Hematopoietic multipotent progenitor cell (in vitro differentiated cells): Measurements from ENCODE around the gene GNG4. TPM values are rescaled to one million over a fixed set of nuclear protein-coding genes. Genes with fewer than 3 reads are reported as not detected.
"Not testable (repeated sequence)": the region's sequence is repeated elsewhere in the genome, so short reads cannot be mapped to it uniquely, and the experiment has no call there.

Source experiments
- DNase-seq, 3 donors: peaks; one replicate each; pipeline ENCODE4 v3.0.0-alpha.2; 2011 to 2015; ENCODE audit warnings: low read depth in 2 of 3, low spot score in 2 of 3
- total RNA-seq: library from RNA; depleted of rRNA; stranded (reverse); fragments of >200 nt; gene quantifications from one replicate; pipeline ENCODE4 v1.2.3, GENCODE V29; 2012

GNG4 gene
- total RNA-seq, 1 donor = 1.9 TPM

- peak in 1 of 3 donors; percentile 12 for DNase-seq
Observed at GRCh38 chr1:235650341-235651169, 971 bp upstream of the GNG4 start.

GRCh38 chr1:235648954-235649367, 623 bp downstream of the GNG4 start:
- peak in 2 of 3 donors; percentile 71 to 74 for DNase-seq

GRCh38 chr1:235648407-235648907, 1.1 kb downstream of the GNG4 start:
- DNase-seq = no peak

GRCh38 chr1:235647537-235647936, 2.0 kb downstream of the GNG4 start:
- not testable (repeated sequence) for DNase-seq

- DNase-seq = no peak
Observed at GRCh38 chr1:235646463-235646862, 3.1 kb downstream of the GNG4 start.

GRCh38 chr1:235644693-235645305, 4.8 kb downstream of the GNG4 start:
- DNase-seq = no peak

- no peak for DNase-seq
Observed at GRCh38 chr1:235643837-235644692, 5.5 kb downstream of the GNG4 start.

- peak in 1 of 3 donors; percentile 6 for DNase-seq
Observed at GRCh38 chr1:235642943-235643371, 6.6 kb downstream of the GNG4 start.

- peak; percentile 26 to 89 (median 87) for DNase-seq
Observed at GRCh38 chr1:235642011-235642942, 7.3 kb downstream of the GNG4 start.

GRCh38 chr1:235640580-235640979, 9.0 kb downstream of the GNG4 start:
- DNase-seq = no peak

- DNase-seq = no peak
Observed at GRCh38 chr1:235639226-235640205, 10.1 kb downstream of the GNG4 start.

GRCh38 chr1:235638612-235639011, 11.0 kb downstream of the GNG4 start:
- DNase-seq = not testable (repeated sequence)

GRCh38 chr1:235637756-235638534, 11.6 kb downstream of the GNG4 start:
- no peak for DNase-seq

- peak in 1 of 3 donors; percentile 38 for DNase-seq
Observed at GRCh38 chr1:235635938-235636662, 13.5 kb downstream of the GNG4 start.

- DNase-seq = peak in 1 of 3 donors; percentile 26
Observed at GRCh38 chr1:235632506-235633401, 16.8 kb downstream of the GNG4 start.

GRCh38 chr1:235631816-235632215, 17.8 kb downstream of the GNG4 start:
- DNase-seq = no peak
